ENCODE results near the gene HAGHL.
A peak's percentile ranks its signal among the peaks of the same experiment; 100 is the strongest.

HAGHL gene

DNA sequence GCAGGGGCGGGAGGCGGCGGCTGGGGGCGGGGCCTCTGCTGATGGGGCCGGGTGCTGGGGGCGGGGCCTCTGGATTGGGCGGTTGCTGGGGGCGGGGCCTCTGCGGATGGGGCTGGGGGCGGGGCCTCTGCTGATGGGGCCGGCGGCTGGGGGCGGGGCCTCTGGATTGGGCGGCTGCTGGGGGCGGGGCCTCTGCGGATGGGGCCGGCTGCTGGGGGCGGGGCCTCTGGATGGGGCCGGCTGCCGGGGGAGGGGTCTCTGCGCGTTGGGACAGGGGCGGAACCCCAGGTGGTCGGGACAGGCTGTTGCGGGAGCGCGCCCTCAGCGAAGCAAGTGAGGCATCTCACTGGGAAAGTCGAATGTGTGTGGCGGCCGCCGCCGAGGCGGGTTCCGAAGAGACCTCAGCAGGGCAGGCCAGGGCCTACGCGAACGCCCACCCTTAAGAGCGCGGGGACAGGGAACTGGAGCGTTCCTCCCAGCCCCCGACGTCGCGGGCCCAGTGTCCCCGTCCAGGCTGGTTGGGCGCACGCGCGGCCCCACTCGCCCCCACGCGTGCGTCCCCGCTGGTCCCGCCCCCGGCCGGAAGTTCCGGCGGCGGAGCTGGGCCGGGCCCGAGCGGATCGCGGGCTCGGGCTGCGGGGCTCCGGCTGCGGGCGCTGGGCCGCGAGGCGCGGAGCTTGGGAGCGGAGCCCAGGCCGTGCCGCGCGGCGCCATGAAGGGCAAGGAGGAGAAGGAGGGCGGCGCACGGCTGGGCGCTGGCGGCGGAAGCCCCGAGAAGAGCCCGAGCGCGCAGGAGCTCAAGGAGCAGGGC lies 46.9 kb upstream of the HAGHL start, which contains the start of gene STUB1 (continued):
- TF ChIP-seq, protein P1, sequence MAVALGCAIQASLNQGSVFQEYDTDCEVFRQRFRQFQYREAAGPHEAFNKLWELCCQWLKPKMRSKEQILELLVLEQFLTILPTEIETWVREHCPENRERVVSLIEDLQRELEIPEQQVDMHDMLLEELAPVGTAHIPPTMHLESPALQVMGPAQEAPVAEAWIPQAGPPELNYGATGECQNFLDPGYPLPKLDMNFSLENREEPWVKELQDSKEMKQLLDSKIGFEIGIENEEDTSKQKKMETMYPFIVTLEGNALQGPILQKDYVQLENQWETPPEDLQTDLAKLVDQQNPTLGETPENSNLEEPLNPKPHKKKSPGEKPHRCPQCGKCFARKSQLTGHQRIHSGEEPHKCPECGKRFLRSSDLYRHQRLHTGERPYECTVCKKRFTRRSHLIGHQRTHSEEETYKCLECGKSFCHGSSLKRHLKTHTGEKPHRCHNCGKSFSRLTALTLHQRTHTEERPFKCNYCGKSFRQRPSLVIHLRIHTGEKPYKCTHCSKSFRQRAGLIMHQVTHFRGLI (tag by site-specific recombination; IDR thresholded peaks at IDR 0.05), result peak; percentile 95
- no peak for TF ChIP-seq ZNF133 (tag by site-specific recombination; IDR thresholded peaks at IDR 0.05)
- no peak for TF ChIP-seq ZNF785 (tag by site-specific recombination; IDR thresholded peaks at IDR 0.05)
- peak; percentile 30; the same call in 1 of the 2 replicates for TF ChIP-seq ZSCAN23 (tag by site-specific recombination; IDR thresholded peaks at IDR 0.05)
- TF ChIP-seq, protein P2, sequence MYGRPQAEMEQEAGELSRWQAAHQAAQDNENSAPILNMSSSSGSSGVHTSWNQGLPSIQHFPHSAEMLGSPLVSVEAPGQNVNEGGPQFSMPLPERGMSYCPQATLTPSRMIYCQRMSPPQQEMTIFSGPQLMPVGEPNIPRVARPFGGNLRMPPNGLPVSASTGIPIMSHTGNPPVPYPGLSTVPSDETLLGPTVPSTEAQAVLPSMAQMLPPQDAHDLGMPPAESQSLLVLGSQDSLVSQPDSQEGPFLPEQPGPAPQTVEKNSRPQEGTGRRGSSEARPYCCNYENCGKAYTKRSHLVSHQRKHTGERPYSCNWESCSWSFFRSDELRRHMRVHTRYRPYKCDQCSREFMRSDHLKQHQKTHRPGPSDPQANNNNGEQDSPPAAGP (tag by site-specific recombination; IDR thresholded peaks at IDR 0.05), result peak; percentile 44; the same call in 1 of the 2 replicates
- no peak for TF ChIP-seq ZNF16 (tag by site-specific recombination; IDR thresholded peaks at IDR 0.05; ENCODE audit: low read depth)
- TF ChIP-seq TRIM28 (IDR thresholded peaks at IDR 0.05; ENCODE audit: borderline replicate concordance, low read length), result no peak
- TF ChIP-seq YY1 (tag by site-specific recombination; IDR thresholded peaks at IDR 0.05), result no peak
- no peak for TF ChIP-seq ZNF548 (tag by site-specific recombination; IDR thresholded peaks at IDR 0.05)
- TF ChIP-seq, protein P3, sequence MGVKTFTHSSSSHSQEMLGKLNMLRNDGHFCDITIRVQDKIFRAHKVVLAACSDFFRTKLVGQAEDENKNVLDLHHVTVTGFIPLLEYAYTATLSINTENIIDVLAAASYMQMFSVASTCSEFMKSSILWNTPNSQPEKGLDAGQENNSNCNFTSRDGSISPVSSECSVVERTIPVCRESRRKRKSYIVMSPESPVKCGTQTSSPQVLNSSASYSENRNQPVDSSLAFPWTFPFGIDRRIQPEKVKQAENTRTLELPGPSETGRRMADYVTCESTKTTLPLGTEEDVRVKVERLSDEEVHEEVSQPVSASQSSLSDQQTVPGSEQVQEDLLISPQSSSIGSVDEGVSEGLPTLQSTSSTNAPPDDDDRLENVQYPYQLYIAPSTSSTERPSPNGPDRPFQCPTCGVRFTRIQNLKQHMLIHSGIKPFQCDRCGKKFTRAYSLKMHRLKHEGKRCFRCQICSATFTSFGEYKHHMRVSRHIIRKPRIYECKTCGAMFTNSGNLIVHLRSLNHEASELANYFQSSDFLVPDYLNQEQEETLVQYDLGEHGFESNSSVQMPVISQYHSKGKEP (tag by site-specific recombination; IDR thresholded peaks at IDR 0.05), result no peak
- peak; percentile 56; the same call in 1 of the 2 replicates for TF ChIP-seq ZNF660 (tag by site-specific recombination; IDR thresholded peaks at IDR 0.05)
- TF ChIP-seq KLF10 (tag by site-specific recombination; IDR thresholded peaks at IDR 0.05), result peak; percentile 38; the same call in 1 of the 2 replicates
- TF ChIP-seq BCL11B (tag by site-specific recombination; IDR thresholded peaks at IDR 0.05; ENCODE audit: low read depth), result peak; percentile 53; the same call in 1 of the 2 replicates
- TF ChIP-seq ZNF354C (tag by site-specific recombination; IDR thresholded peaks at IDR 0.05; ENCODE audit: borderline replicate concordance, low read depth), result no peak
- peak; percentile 97 for TF ChIP-seq ZNF341 (tag by site-specific recombination; IDR thresholded peaks at IDR 0.05; ENCODE audit: low read depth)
- TF ChIP-seq KLF8 (tag by site-specific recombination; IDR thresholded peaks at IDR 0.05), result peak; percentile 70
- TF ChIP-seq ZNF114 (tag by site-specific recombination; IDR thresholded peaks at IDR 0.05), result no peak
- no peak for TF ChIP-seq ZNF155 (tag by site-specific recombination; IDR thresholded peaks at IDR 0.05)
- TF ChIP-seq, protein P4, sequence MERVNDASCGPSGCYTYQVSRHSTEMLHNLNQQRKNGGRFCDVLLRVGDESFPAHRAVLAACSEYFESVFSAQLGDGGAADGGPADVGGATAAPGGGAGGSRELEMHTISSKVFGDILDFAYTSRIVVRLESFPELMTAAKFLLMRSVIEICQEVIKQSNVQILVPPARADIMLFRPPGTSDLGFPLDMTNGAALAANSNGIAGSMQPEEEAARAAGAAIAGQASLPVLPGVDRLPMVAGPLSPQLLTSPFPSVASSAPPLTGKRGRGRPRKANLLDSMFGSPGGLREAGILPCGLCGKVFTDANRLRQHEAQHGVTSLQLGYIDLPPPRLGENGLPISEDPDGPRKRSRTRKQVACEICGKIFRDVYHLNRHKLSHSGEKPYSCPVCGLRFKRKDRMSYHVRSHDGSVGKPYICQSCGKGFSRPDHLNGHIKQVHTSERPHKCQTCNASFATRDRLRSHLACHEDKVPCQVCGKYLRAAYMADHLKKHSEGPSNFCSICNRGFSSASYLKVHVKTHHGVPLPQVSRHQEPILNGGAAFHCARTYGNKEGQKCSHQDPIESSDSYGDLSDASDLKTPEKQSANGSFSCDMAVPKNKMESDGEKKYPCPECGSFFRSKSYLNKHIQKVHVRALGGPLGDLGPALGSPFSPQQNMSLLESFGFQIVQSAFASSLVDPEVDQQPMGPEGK (tag by site-specific recombination; IDR thresholded peaks at IDR 0.05), result peak; percentile 99
- no peak for TF ChIP-seq ZNF423 (tag by site-specific recombination; IDR thresholded peaks at IDR 0.05)
- peak; percentile 8 for TF ChIP-seq ZEB2 (tag by site-specific recombination; IDR thresholded peaks at IDR 0.05)
- TF ChIP-seq, protein P5, sequence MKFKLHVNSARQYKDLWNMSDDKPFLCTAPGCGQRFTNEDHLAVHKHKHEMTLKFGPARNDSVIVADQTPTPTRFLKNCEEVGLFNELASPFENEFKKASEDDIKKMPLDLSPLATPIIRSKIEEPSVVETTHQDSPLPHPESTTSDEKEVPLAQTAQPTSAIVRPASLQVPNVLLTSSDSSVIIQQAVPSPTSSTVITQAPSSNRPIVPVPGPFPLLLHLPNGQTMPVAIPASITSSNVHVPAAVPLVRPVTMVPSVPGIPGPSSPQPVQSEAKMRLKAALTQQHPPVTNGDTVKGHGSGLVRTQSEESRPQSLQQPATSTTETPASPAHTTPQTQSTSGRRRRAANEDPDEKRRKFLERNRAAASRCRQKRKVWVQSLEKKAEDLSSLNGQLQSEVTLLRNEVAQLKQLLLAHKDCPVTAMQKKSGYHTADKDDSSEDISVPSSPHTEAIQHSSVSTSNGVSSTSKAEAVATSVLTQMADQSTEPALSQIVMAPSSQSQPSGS (tag by site-specific recombination; IDR thresholded peaks at IDR 0.05; ENCODE audit: low read depth), result no peak
- peak; percentile 64 for TF ChIP-seq KLF1 (tag by site-specific recombination; IDR thresholded peaks at IDR 0.05)
- TF ChIP-seq WT1 (tag by site-specific recombination; IDR thresholded peaks at IDR 0.05), result peak; percentile 19; the same call in 1 of the 2 replicates
- no peak for TF ChIP-seq ZNF223 (tag by site-specific recombination; IDR thresholded peaks at IDR 0.05)
- TF ChIP-seq ZNF221 (tag by site-specific recombination; IDR thresholded peaks at IDR 0.05; ENCODE audit: borderline replicate concordance), result no peak
- TF ChIP-seq EGR2 (tag by site-specific recombination; IDR thresholded peaks at IDR 0.05; ENCODE audit: low read depth), result peak; percentile 78
- no peak for TF ChIP-seq ZNF138 (tag by site-specific recombination; IDR thresholded peaks at IDR 0.05; ENCODE audit: borderline replicate concordance)
- peak; percentile 49 for TF ChIP-seq ZXDB (tag by site-specific recombination; IDR thresholded peaks at IDR 0.05)
- TF ChIP-seq ZNF416 (tag by site-specific recombination; IDR thresholded peaks at IDR 0.05), result no peak
- no peak for TF ChIP-seq ZNF560 (tag by site-specific recombination; IDR thresholded peaks at IDR 0.05; ENCODE audit: borderline replicate concordance)
- TF ChIP-seq PRDM1 (tag by site-specific recombination; IDR thresholded peaks at IDR 0.05), result no peak
- no peak for TF ChIP-seq ZNF23 (tag by site-specific recombination; IDR thresholded peaks at IDR 0.05; ENCODE audit: borderline replicate concordance)
- no peak for TF ChIP-seq ZNF514 (tag by site-specific recombination; IDR thresholded peaks at IDR 0.05)

Data from HEK293 (cell line).